GM12874 (cell line): Measurements from ENCODE around the gene WBP1L.

Source experiments
- CTCF ChIP-seq: IDR thresholded peaks from 2 replicates; pipeline ENCODE4 v1.5.1; 2011; ENCODE audit warnings: low read depth, mild to moderate bottlenecking, control low read depth, low read length, moderate library complexity; ENCODE audit not compliant: insufficient read depth

Gene WBP1L

GRCh38 chr10:102814453-102814871 lies 70.7 kb downstream of the WBP1L start:
- TF ChIP-seq CTCF, result no peak

GRCh38 chr10:102814873-102815661 lies 71.3 kb downstream of the WBP1L start:
- TF ChIP-seq CTCF, result no peak

- no peak for TF ChIP-seq CTCF
These were observed 72.2 kb downstream of the WBP1L start for GRCh38 chr10:102815790-102816549.

GRCh38 chr10:102817175-102817574 lies 73.4 kb downstream of the WBP1L start:
- TF ChIP-seq CTCF, result no peak

GRCh38 chr10:102819054-102819453 lies 75.3 kb downstream of the WBP1L start:
- no peak for TF ChIP-seq CTCF

- no peak for TF ChIP-seq CTCF
These were observed 78.5 kb downstream of the WBP1L start for GRCh38 chr10:102822222-102822621.

- no peak for TF ChIP-seq CTCF
These were observed 80.9 kb downstream of the WBP1L start for GRCh38 chr10:102824664-102825063.
